ENCODE measurements around the gene RAD18. TPM values are rescaled to one million over a fixed set of nuclear protein-coding genes. Genes with fewer than 3 reads are reported as not detected.

RAD18 gene
- total and polyA plus RNA-seq, 9 of the 15 experiments (the other 6 are each of a cell fraction or from before 2014, with no cell fraction given), result 19.2 to 49.4 (median 34.4) TPM

- no peak for ATAC-seq
- CTCF ChIA-PET (ENCODE audit: low intra/inter-chr PET ratio), result no interaction called here
- H3K27me3 ChIP-seq (ENCODE audit: control insufficient read depth in 2 of 2, insufficient read depth in 2 of 2, low read length in 2 of 2), result peaks cover 59 to 84% of the 10 kb centered on the region in 2 experiments
- intact Hi-C loops (cut with micrococcal nuclease) (no loop called here), in situ Hi-C loops (cut with MboI) (no loop called here)
- no peak for FAIRE-seq
- H2AFZ ChIP-seq (ENCODE audit: low read depth, low read length), result no peak overlapping the region
- no peak overlapping the region for H3K9ac ChIP-seq (ENCODE audit: insufficient read depth in 1 of 2, low read depth in 2 of 2, low read length in 2 of 2)
- no peak overlapping the region for H3K27ac ChIP-seq (ENCODE audit: extremely low read depth, low read depth, low read length)
- no peaks in the 10 kb centered on the region for H3K79me2 ChIP-seq (ENCODE audit: control insufficient read depth, insufficient read depth, low read length)
- H4K20me1 ChIP-seq (replicated peaks; ENCODE audit: control insufficient read depth, insufficient read depth, low read length), result peaks cover 10% of the 10 kb centered on the region
- H3K9me1 ChIP-seq (ENCODE audit: control insufficient read depth, insufficient read depth, low read length), result no peaks in the 10 kb centered on the region
- POLR2A ChIA-PET, result no interaction called here
- no peak for DNase-seq (ENCODE audit: extremely low read depth in 1 of 4, low spot score in 3 of 4)
- H3K36me3 ChIP-seq (ENCODE audit: control insufficient read depth, insufficient read depth, low read length), result no peaks in the 10 kb centered on the region
- H3K4me2 ChIP-seq (ENCODE audit: insufficient read depth, low read length), result no peak overlapping the region
- no TSS peak for BruUV-seq (replicated peaks)
- TF ChIP-seq ZNF740 (CRISPR knock-in tag; IDR thresholded peaks at IDR 0.05), result no peak
- no peak for TF ChIP-seq ZNF740 (tag; IDR thresholded peaks at IDR 0.05)
- TF ChIP-seq RNF2 (IDR thresholded peaks at IDR 0.05), result no peak
- TF ChIP-seq THRAP3 (IDR thresholded peaks at IDR 0.05; ENCODE audit: borderline replicate concordance), result no peak
- no peak for TF ChIP-seq ZNF589 (CRISPR knock-in tag; IDR thresholded peaks at IDR 0.05; ENCODE audit: low read depth)
- no peak overlapping the region for H3K4me3 ChIP-seq
- no peaks in the 10 kb centered on the region for H3K4me1 ChIP-seq (replicated peaks in 1 of 2; ENCODE audit: control insufficient read depth in 2 of 2, insufficient read depth in 2 of 2, low read length in 2 of 2)
- peaks cover 6% of the 10 kb centered on the region for H3K9me3 ChIP-seq (replicated peaks; ENCODE audit: control insufficient read depth, insufficient read depth, low read depth, low read length)
- WGBS (ENCODE audit: insufficient coverage, low coverage, missing lambda C conversion rate), result 0% methylated on average over 4 of the region's 4 CpGs
Observed at GRCh38 chr3:8992199-8992598, 28.9 kb upstream of the RAD18 start.
